GM12873 (cell line): ENCODE results near the gene CCNB1.

Experiments
- TF ChIP-seq, protein P1 (sequence below): IDR thresholded peaks from 2 replicates; pipeline ENCODE4 v1.5.1; 2012; ENCODE audit warnings: low read depth, mild to moderate bottlenecking, moderate library complexity, low read length, control low read depth; ENCODE audit not compliant: insufficient read depth; ENCODE audit errors: missing control alignments

Gene CCNB1

DNA sequence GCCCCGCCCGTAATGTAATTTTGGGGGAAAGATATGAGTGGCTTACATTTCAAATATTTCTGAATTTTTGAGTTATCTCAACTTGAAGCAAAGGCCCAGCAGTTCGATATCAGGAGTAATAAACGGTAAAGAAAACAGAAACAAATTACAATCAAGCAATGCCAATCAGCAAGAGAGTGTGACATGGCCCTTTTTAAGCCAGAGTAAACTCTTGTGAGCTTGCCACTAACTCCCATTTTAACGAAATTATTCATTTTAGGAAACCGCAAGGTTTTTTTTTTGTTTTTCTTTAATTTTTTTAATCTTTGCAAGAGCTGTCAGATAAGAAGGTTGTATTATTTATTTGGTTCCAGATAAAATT is 50.2 kb downstream of the CCNB1 start:
- TF ChIP-seq, protein P1, sequence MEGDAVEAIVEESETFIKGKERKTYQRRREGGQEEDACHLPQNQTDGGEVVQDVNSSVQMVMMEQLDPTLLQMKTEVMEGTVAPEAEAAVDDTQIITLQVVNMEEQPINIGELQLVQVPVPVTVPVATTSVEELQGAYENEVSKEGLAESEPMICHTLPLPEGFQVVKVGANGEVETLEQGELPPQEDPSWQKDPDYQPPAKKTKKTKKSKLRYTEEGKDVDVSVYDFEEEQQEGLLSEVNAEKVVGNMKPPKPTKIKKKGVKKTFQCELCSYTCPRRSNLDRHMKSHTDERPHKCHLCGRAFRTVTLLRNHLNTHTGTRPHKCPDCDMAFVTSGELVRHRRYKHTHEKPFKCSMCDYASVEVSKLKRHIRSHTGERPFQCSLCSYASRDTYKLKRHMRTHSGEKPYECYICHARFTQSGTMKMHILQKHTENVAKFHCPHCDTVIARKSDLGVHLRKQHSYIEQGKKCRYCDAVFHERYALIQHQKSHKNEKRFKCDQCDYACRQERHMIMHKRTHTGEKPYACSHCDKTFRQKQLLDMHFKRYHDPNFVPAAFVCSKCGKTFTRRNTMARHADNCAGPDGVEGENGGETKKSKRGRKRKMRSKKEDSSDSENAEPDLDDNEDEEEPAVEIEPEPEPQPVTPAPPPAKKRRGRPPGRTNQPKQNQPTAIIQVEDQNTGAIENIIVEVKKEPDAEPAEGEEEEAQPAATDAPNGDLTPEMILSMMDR: no peak

- TF ChIP-seq, protein P1: no peak
Measured at GRCh38 chr5:69217548-69218526, 50.9 kb downstream of the CCNB1 start.

- TF ChIP-seq, protein P1: no peak
Measured at GRCh38 chr5:69219939-69220338, 53.0 kb downstream of the CCNB1 start.

DNA sequence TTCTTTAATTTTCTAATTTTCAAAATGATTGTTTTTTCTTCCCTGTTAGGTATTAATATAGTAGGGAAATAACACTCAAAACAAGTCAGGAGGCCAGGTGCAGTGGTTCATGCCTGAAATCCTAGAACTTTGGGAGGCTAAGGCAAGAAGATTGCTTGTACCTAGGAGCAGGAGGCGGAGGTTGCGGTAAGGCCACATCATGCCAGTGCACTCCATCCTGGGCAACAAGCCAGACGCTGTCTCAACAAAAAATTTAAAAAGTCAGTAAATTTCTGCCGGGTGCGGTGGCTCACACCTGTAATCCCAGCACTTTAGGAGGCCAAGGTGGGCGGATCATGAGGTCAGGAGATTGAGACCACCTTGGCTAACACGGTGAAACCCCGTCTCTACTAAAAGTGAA is 57.6 kb downstream of the CCNB1 start:
- TF ChIP-seq, protein P1: no peak

- TF ChIP-seq, protein P1: no peak
Measured at GRCh38 chr5:69225860-69226259, 58.9 kb downstream of the CCNB1 start.
